Keratinocyte (primary cell): ENCODE data around the gene SGCG. TPM values are rescaled to one million over a fixed set of nuclear protein-coding genes. Genes with fewer than 3 reads are reported as not detected.

Experiments used
- DNase-seq: peaks from one replicate; pipeline ENCODE4 v3.0.0-alpha.2; 2011; ENCODE audit warnings: low read depth, missing footprints, low spot score
- FAIRE-seq: peaks from 2 replicates; lab custom pipeline; 2011; peaks lifted over from hg19 to GRCh38; lab: Jason Lieb, UNC
- H2AFZ ChIP-seq: 2 replicates; pipeline ENCODE4 v1.6.0; 2012; ENCODE audit warnings: low read length, control low read depth, inconsistent platforms; ENCODE audit not compliant: control insufficient read depth
- H3K27ac ChIP-seq: 2 replicates; pipeline ENCODE4 v1.5.1; 2011; ENCODE audit warnings: low read length; ENCODE audit not compliant: control insufficient read depth, insufficient read depth
- H3K27me3 ChIP-seq: 3 replicates; pipeline ENCODE4 v1.6.0; 2011; ENCODE audit warnings: low read length; ENCODE audit not compliant: control insufficient read depth, insufficient read depth; ENCODE audit errors: extremely low read depth
- H3K36me3 ChIP-seq, 2 experiments: 2 replicates in 1 of 2; 3 replicates in 1 of 2; pipeline ENCODE4 v1.5.1; 2011; ENCODE audit warnings: low read length in 2 of 2, mild to moderate bottlenecking in 1 of 2; ENCODE audit not compliant: control insufficient read depth in 2 of 2, insufficient read depth in 2 of 2; ENCODE audit errors: extremely low read depth in 1 of 2
- H3K4me1 ChIP-seq: 3 replicates; pipeline ENCODE4 v1.5.1; 2011; ENCODE audit warnings: low read length; ENCODE audit not compliant: control insufficient read depth, insufficient read depth; ENCODE audit errors: extremely low read depth
- H3K4me2 ChIP-seq: 3 replicates; pipeline ENCODE4 v1.6.0; 2011; ENCODE audit warnings: low read depth, low read length; ENCODE audit not compliant: control insufficient read depth, insufficient read depth; ENCODE audit errors: extremely low read depth
- H3K4me3 ChIP-seq, 3 experiments: fragments of 200-600 bp in 1 of 3; sonication (generic) in 1 of 3; 2 replicates in 2 of 3; 3 replicates in 1 of 3; pipeline ENCODE4 v1.5.1; 2011 to 2016; ENCODE audit warnings: low read length in 3 of 3, mild to moderate bottlenecking in 3 of 3, control low read depth in 2 of 3, inconsistent platforms in 1 of 3, low read depth in 1 of 3, mixed read lengths in 1 of 3, mixed run types in 1 of 3, moderate library complexity in 1 of 3; ENCODE audit not compliant: control insufficient read depth in 2 of 3, insufficient read depth in 2 of 3; ENCODE audit errors: extremely low read depth in 1 of 3
- H3K79me2 ChIP-seq: 2 replicates; pipeline ENCODE4 v1.6.0; 2012; ENCODE audit warnings: low read length; ENCODE audit not compliant: control insufficient read depth, insufficient read depth
- H3K9ac ChIP-seq: 3 replicates; pipeline ENCODE4 v1.6.0; 2011; ENCODE audit warnings: low read length; ENCODE audit not compliant: control insufficient read depth, insufficient read depth; ENCODE audit errors: extremely low read depth
- H3K9me1 ChIP-seq: 3 replicates; pipeline ENCODE4 v1.6.0; 2011; ENCODE audit warnings: low read length; ENCODE audit not compliant: control insufficient read depth, insufficient read depth; ENCODE audit errors: extremely low read depth
- H3K9me3 ChIP-seq: 2 replicates; pipeline ENCODE4 v1.5.1; 2012; ENCODE audit warnings: low read depth, low read length; ENCODE audit not compliant: control insufficient read depth
- H4K20me1 ChIP-seq: 3 replicates; pipeline ENCODE4 v1.6.0; 2011; ENCODE audit warnings: low read length; ENCODE audit not compliant: control insufficient read depth, insufficient read depth; ENCODE audit errors: extremely low read depth
- CTCF ChIP-seq, 3 experiments: IDR thresholded peaks in 1 of 3; conservative IDR thresholded peaks in 1 of 3; optimal IDR thresholded peaks in 1 of 3; 2 replicates in 2 of 3; 3 replicates in 1 of 3; pipeline versions ENCODE3 to v1.5.1; 2011; ENCODE audit warnings: low read length in 3 of 3, mild to moderate bottlenecking in 3 of 3, moderate library complexity in 2 of 3, control low read depth in 1 of 3, inconsistent platforms in 1 of 3; ENCODE audit not compliant: insufficient read depth in 2 of 3; ENCODE audit errors: extremely low read depth in 1 of 3
- EZH2 ChIP-seq: IDR thresholded peaks from one replicate; pipeline ENCODE4 v1.6.1; 2012; ENCODE audit warnings: inconsistent platforms, mild to moderate bottlenecking, low read length, moderate library complexity
- dilution Hi-C: fragments of 300-500 bp; cut with MboI; formaldehyde crosslinking; loops from one replicate; pipeline ENCODE4 v1.7.0; 2020; ENCODE audit warnings: low sequenced_read_pairs; ENCODE audit not compliant: extremely low pct_ligation_motif_present
- polyA plus RNA-seq, 5 experiments: library from polyadenylated mRNA; depleted of rRNA in 3 of 5; stranded (reverse) in 3 of 5; stranded (forward) in 1 of 5; unstranded in 1 of 5; fragments of >200 nt; gene quantifications; 1 replicate in 1 of 5; 2 replicates in 3 of 5; 3 replicates in 1 of 5; pipeline versions ENCODE4 v1.2.1 to v1.2.3, GENCODE V29; 2011 to 2012; ENCODE audit warnings: missing spikeins in 2 of 5, low read depth in 1 of 5, low replicate concordance in 1 of 5

The SGCG gene
- polyA plus RNA-seq, 1 donor (not counting 4 experiments of a cell fraction or from before 2014, with no cell fraction given) = not detected

- Histone ChIP-seq H3K4me1 (no peaks in the 10 kb centered on the region), H3K9me1 (no peaks in the 10 kb centered on the region), H3K4me2 (no peak overlapping the region), H4K20me1 (no peaks in the 10 kb centered on the region), H3K27me3 (no peaks in the 10 kb centered on the region), H3K4me3 (no peak overlapping the region), H3K36me3 (no peaks in the 10 kb centered on the region), H2AFZ (no peak overlapping the region), H3K79me2 (no peaks in the 10 kb centered on the region), H3K27ac (no peak overlapping the region), H3K9me3 (no peaks in the 10 kb centered on the region), H3K9ac (no peak overlapping the region)
- FAIRE-seq (no peak), DNase-seq (no peak)
- dilution Hi-C loops = no loop called here
- TF ChIP-seq CTCF (optimal IDR thresholded peaks at IDR 0.05 in 1 of 3, IDR thresholded peaks at IDR 0.05 in 1 of 3, conservative IDR thresholded peaks at IDR 0.05 in 1 of 3; ENCODE audit: extremely low read depth in 1 of 3, insufficient read depth in 2 of 3, low read length in 3 of 3) (no peak), EZH2 (no peak)
These were observed 98.5 kb downstream of the SGCG start for GRCh38 chr13:23279321-23279720.

- H3K79me2 ChIP-seq = no peaks in the 10 kb centered on the region
- no peaks in the 10 kb centered on the region for H3K36me3 ChIP-seq
- H3K9me1 ChIP-seq = no peaks in the 10 kb centered on the region
- H3K4me1 ChIP-seq = peaks cover 11% of the 10 kb centered on the region
- H3K27me3 ChIP-seq = no peaks in the 10 kb centered on the region
- FAIRE-seq = no peak
- H3K4me2 ChIP-seq = no peak overlapping the region
- H4K20me1 ChIP-seq = no peaks in the 10 kb centered on the region
- H3K4me3 ChIP-seq = no peak overlapping the region
- H3K9me3 ChIP-seq = no peaks in the 10 kb centered on the region
- dilution Hi-C loops = no loop called here
- H3K27ac ChIP-seq = no peak overlapping the region
- TF ChIP-seq CTCF (optimal IDR thresholded peaks at IDR 0.05 in 1 of 3, IDR thresholded peaks at IDR 0.05 in 1 of 3, conservative IDR thresholded peaks at IDR 0.05 in 1 of 3; ENCODE audit: extremely low read depth in 1 of 3, insufficient read depth in 2 of 3, low read length in 3 of 3) = no peak
- no peak for TF ChIP-seq EZH2
- H2AFZ ChIP-seq = no peak overlapping the region
- no peak for DNase-seq
- H3K9ac ChIP-seq = no peak overlapping the region
These were observed 107.8 kb downstream of the SGCG start for GRCh38 chr13:23288564-23288963.
